ENCODE results near the gene APOL6. TPM values are rescaled to one million over a fixed set of nuclear protein-coding genes. Genes with fewer than 3 reads are reported as not detected.
"Not testable (repeated sequence)": the region's sequence is repeated elsewhere in the genome, so short reads cannot be mapped to it uniquely, and the experiment has no call there.

The APOL6 gene
- total RNA-seq, 2 donors from 2014 or later = 15.3 to 26.5 TPM

DNA sequence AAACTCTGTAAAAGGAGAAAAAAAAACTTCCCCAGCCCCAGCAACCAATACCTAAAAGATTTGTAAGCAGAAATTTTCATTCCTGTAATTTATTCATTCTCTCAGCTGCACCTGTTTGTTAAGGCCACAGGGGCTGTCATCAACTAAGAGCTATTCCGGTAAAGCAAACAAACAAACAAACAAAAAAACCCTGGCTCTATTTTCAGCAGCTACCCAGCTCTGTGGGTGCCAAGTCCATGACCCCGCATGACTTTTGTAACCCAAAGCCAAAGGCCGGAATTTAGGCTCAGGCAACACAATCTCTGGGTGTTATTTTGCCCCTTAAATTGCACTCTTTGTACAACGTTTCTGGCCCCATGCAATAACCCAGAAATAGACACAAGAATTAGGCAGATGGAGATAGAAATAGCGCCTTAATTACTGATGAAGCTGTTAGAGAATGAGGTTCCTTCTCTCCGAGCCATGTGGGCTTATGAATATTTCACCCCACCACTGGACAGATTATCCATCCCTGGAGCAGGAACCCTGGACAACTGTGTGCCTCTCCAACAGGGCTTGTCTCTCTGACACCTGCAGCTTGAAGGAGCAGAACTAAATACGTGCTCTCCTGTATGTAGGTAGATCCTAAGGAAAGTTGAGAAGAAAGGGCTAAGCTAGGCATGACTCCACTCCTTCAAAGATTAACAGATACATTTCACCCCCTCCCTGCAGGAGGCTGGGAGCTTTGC lies 29.4 kb downstream of the APOL6 start:
- no peak for TF ChIP-seq CTCF (IDR thresholded peaks at IDR 0.05)
- Histone ChIP-seq H3K4me1 (ENCODE audit: control insufficient read depth in 1 of 2, low read depth in 2 of 2) (peaks cover 0 to under 1% of the 10 kb centered on the region in 2 donors), H3K9me3 (no peaks in the 10 kb centered on the region), H3K27ac (no peak overlapping the region), H3K4me3 (no peak overlapping the region), H3K36me3 (no peaks in the 10 kb centered on the region), H3K27me3 (replicated peaks; ENCODE audit: insufficient read depth) (no peaks in the 10 kb centered on the region)
- no peak for ATAC-seq (ENCODE audit: insufficient number of reproducible peaks, low FRiP score, low read depth)
- no peak for DNase-seq (ENCODE audit: low spot score)

DNA sequence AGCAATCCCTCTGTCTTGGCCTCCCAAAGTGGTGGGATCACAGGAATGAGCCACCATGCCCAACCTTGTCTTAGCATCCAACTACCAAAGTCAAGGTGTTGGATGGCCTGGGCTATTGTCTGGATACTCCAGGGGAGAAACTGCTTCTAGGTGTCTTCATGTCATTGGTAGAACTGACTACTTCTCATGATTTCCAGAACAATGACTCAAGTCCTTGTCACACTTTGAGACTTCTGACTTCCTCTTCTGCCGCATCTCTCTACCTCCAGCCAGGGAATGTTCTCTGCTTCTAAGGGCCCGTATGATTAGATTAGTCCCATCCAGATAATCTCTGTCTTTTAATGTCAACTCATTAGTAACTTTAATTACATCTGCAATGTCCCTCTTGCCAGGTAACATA lies 30.6 kb downstream of the APOL6 start:
- H3K4me3 ChIP-seq = no peak overlapping the region
- no peak for DNase-seq (ENCODE audit: low spot score)
- ATAC-seq (ENCODE audit: insufficient number of reproducible peaks, low FRiP score, low read depth) = no peak
- H3K27ac ChIP-seq = no peak overlapping the region
- H3K9me3 ChIP-seq = no peaks in the 10 kb centered on the region
- no peaks in the 10 kb centered on the region for H3K27me3 ChIP-seq (replicated peaks; ENCODE audit: insufficient read depth)
- no peaks in the 10 kb centered on the region for H3K36me3 ChIP-seq
- no peak for TF ChIP-seq CTCF (IDR thresholded peaks at IDR 0.05)
- no peaks in the 10 kb centered on the region for H3K4me1 ChIP-seq (ENCODE audit: control insufficient read depth in 1 of 2, low read depth in 2 of 2)

DNA sequence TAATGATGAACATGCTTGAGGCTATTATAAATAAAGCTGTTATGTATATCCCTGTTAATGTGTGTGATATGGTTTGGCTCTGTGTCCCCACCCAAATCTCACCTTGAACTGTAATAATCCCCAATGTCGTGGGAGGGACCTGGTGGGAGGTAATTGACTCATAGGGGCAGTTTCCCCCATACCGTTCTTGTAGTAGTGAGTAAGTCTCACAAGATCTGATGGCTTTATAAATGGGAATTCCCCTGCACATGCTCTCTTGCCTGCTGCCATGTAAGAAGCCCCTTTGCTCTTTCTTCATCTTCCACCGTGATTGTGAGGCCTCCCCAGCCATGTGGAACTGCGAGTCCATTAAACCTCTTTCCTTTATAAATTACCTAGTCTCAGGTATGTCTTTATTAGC lies 31.2 kb downstream of the APOL6 start:
- not testable (repeated sequence) for H3K27me3 ChIP-seq (replicated peaks; ENCODE audit: insufficient read depth)

DNA sequence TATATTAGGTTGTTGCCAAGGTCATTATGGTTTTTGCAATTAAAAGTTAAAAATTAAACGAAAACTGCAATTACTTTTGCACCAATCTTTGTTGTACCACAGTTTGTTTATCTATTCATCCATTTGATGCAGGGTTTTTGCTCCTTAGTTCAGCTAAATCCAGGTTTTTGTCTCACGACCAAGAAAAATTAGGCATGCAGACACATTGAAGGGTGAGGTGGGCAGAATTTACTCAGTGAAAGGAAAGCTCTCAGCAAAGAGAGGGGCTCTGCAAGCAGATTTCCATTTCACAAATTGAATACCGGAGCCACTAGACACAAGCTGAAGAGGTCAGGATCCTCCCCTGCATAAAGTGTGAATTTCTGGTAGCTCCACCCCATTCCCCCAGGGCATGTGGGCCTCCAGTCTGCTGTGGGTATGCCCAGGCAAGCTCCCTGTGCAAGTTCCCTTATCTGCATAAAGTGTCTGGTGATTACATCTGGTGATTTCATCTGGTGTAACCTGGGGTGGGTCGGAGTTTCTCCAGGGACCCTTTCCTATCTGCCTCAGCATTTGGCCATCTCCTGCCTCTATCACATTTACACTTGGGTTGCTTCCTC lies 33.3 kb downstream of the APOL6 start:
- ATAC-seq (ENCODE audit: insufficient number of reproducible peaks, low FRiP score, low read depth) (no peak), DNase-seq (ENCODE audit: low spot score) (no peak)
- no peak for TF ChIP-seq CTCF (IDR thresholded peaks at IDR 0.05)
- Histone ChIP-seq H3K36me3 (no peaks in the 10 kb centered on the region), H3K27ac (no peak overlapping the region), H3K27me3 (replicated peaks; ENCODE audit: insufficient read depth) (no peaks in the 10 kb centered on the region), H3K4me3 (no peak overlapping the region), H3K9me3 (no peaks in the 10 kb centered on the region), H3K4me1 (ENCODE audit: control insufficient read depth in 1 of 2, low read depth in 2 of 2) (no peaks in the 10 kb centered on the region)

More for the DNA sequence above, 31.2 kb downstream of the APOL6 start:
- not testable (repeated sequence) for H3K9me3 ChIP-seq; H3K4me1 ChIP-seq (ENCODE audit: control insufficient read depth in 1 of 2, low read depth in 2 of 2); H3K36me3 ChIP-seq; H3K27ac ChIP-seq; DNase-seq (ENCODE audit: low spot score); ATAC-seq (ENCODE audit: insufficient number of reproducible peaks, low FRiP score, low read depth); H3K4me3 ChIP-seq

DNA sequence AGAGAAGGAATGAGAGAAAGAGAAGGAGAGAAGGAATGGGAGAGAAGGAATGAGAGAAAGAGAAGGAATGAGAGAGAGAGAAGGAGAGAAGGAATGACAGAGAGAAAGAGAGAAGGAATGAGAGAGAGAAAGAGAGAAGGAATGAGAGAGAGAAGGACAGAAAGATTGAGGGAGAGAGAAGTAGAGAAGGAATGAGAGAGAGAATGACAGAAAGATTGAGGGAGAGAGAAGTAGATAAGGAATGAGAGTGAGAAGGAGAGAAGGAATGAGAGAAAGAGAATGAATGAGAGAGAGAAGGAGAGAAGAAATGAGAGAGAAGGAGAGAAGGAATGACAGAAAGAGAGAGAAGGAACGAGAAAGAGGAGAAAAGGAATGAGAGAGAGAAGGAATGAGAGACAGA lies 35.3 kb downstream of the APOL6 start:
- H3K4me1 ChIP-seq (ENCODE audit: control insufficient read depth in 1 of 2, low read depth in 2 of 2) = no peaks in the 10 kb centered on the region
- no peaks in the 10 kb centered on the region for H3K27me3 ChIP-seq (replicated peaks; ENCODE audit: insufficient read depth)
- no peak for TF ChIP-seq CTCF (IDR thresholded peaks at IDR 0.05)
- no peak for DNase-seq (ENCODE audit: low spot score)
- no peak for ATAC-seq (ENCODE audit: insufficient number of reproducible peaks, low FRiP score, low read depth)
- no peaks in the 10 kb centered on the region for H3K9me3 ChIP-seq
- H3K36me3 ChIP-seq = no peaks in the 10 kb centered on the region
- H3K27ac ChIP-seq = no peak overlapping the region
- H3K4me3 ChIP-seq = no peak overlapping the region
